Measurements from ENCODE around the gene NINJ2.

Gene NINJ2

GRCh38 chr12:546920-547845, 116.1 kb downstream of the NINJ2 start:
- DNase-seq (ENCODE audit: low spot score), result peak; percentile 76

- no peak for DNase-seq (ENCODE audit: low spot score)
These were observed 116.9 kb downstream of the NINJ2 start for GRCh38 chr12:546265-546919.

- DNase-seq (ENCODE audit: low spot score), result no peak
These were observed 117.4 kb downstream of the NINJ2 start for GRCh38 chr12:545835-546234.

GRCh38 chr12:544941-545635, 118.2 kb downstream of the NINJ2 start:
- no peak for DNase-seq (ENCODE audit: low spot score)

- no peak for DNase-seq (ENCODE audit: low spot score)
These were observed 119.1 kb downstream of the NINJ2 start for GRCh38 chr12:544142-544541.

GRCh38 chr12:543114-543451, 120.2 kb downstream of the NINJ2 start:
- no peak for DNase-seq (ENCODE audit: low spot score)

GRCh38 chr12:542395-543113, 120.7 kb downstream of the NINJ2 start:
- DNase-seq (ENCODE audit: low spot score), result no peak

GRCh38 chr12:541676-542324, 121.4 kb downstream of the NINJ2 start:
- DNase-seq (ENCODE audit: low spot score), result no peak

- no peak for DNase-seq (ENCODE audit: low spot score)
These were observed 123.5 kb downstream of the NINJ2 start for GRCh38 chr12:539540-540310.

- DNase-seq (ENCODE audit: low spot score), result no peak
These were observed 124.3 kb downstream of the NINJ2 start for GRCh38 chr12:538731-539539.

- no peak for DNase-seq (ENCODE audit: low spot score)
These were observed 125.5 kb downstream of the NINJ2 start for GRCh38 chr12:537772-538171.

GRCh38 chr12:536751-537245, 126.4 kb downstream of the NINJ2 start:
- no peak for DNase-seq (ENCODE audit: low spot score)

GRCh38 chr12:535396-535795, 127.8 kb downstream of the NINJ2 start:
- DNase-seq (ENCODE audit: low spot score), result no peak

- DNase-seq (ENCODE audit: low spot score), result no peak
These were observed 129.0 kb downstream of the NINJ2 start for GRCh38 chr12:534216-534615.

- DNase-seq (ENCODE audit: low spot score), result no peak
These were observed 129.5 kb downstream of the NINJ2 start for GRCh38 chr12:533718-534117.

GRCh38 chr12:532908-533565, 130.2 kb downstream of the NINJ2 start:
- no peak for DNase-seq (ENCODE audit: low spot score)

- no peak for DNase-seq (ENCODE audit: low spot score)
These were observed 131.2 kb downstream of the NINJ2 start for GRCh38 chr12:531951-532585.

- DNase-seq (ENCODE audit: low spot score), result no peak
These were observed 132.4 kb downstream of the NINJ2 start for GRCh38 chr12:530821-531220.

- DNase-seq (ENCODE audit: low spot score), result no peak
These were observed 132.9 kb downstream of the NINJ2 start for GRCh38 chr12:530308-530707.

Data from hematopoietic multipotent progenitor cell treated with erythropoietin and hydrocortisone succinate and interleukin-3 and kit ligand, for 17 days (in vitro differentiated cells).